Neuronal stem cell (in vitro differentiated cells): ENCODE results near the gene RALGAPB.

ENCODE experiments used
- DNase-seq: peaks from one replicate; pipeline ENCODE4 v3.0.0-alpha.2; 2013; ENCODE audit warnings: low spot score
- H2AFZ ChIP-seq: one replicate; pipeline ENCODE4 v1.6.1; 2013; ENCODE audit warnings: mild to moderate bottlenecking, low read length, inconsistent platforms
- H2AK5ac ChIP-seq: 2 replicates; pipeline ENCODE4 v1.6.1; 2013; ENCODE audit warnings: low read depth, mild to moderate bottlenecking, inconsistent platforms, low read length, moderate library complexity, mixed read lengths
- H2BK120ac ChIP-seq: 2 replicates; pipeline ENCODE4 v1.6.1; 2013; ENCODE audit warnings: low read depth, mild to moderate bottlenecking, inconsistent platforms, low read length, moderate library complexity, mixed read lengths
- H2BK12ac ChIP-seq: one replicate; pipeline ENCODE4 v1.6.1; 2013; ENCODE audit warnings: low read length, inconsistent platforms
- H2BK15ac ChIP-seq: 2 replicates; pipeline ENCODE4 v1.6.1; 2013; ENCODE audit warnings: mild to moderate bottlenecking, low read length, inconsistent platforms, mixed read lengths
- H2BK5ac ChIP-seq: one replicate; pipeline ENCODE4 v1.6.1; 2013; ENCODE audit warnings: inconsistent platforms, mild to moderate bottlenecking, low read length, moderate library complexity
- H3K14ac ChIP-seq: one replicate; pipeline ENCODE4 v1.6.1; 2013; ENCODE audit warnings: low read length, inconsistent platforms
- H3K18ac ChIP-seq: 2 replicates; pipeline ENCODE4 v1.6.1; 2013; ENCODE audit warnings: low read length, inconsistent platforms
- H3K23ac ChIP-seq: 2 replicates; pipeline ENCODE4 v1.6.1; 2013; ENCODE audit warnings: low read depth, mild to moderate bottlenecking, mixed read lengths, low read length, inconsistent platforms; ENCODE audit not compliant: poor library complexity
- H3K27ac ChIP-seq: replicated peaks from 3 replicates; pipeline ENCODE4 v1.5.1; 2013; ENCODE audit warnings: low read length, inconsistent platforms
- H3K27me3 ChIP-seq, 3 experiments: 2 replicates each; pipeline ENCODE4 v1.6.1; 2013; ENCODE audit warnings: low read length in 3 of 3, mild to moderate bottlenecking in 2 of 3, inconsistent platforms in 1 of 3, low read depth in 1 of 3, mixed read lengths in 1 of 3, moderate library complexity in 1 of 3; ENCODE audit not compliant: control insufficient read depth in 3 of 3, insufficient read depth in 3 of 3
- H3K36me3 ChIP-seq, 2 donors: replicated peaks in 1 of 2; 2 replicates each; pipeline ENCODE4 v1.6.1; 2013; ENCODE audit warnings: low read length in 2 of 2; ENCODE audit not compliant: control insufficient read depth in 2 of 2, insufficient read depth in 2 of 2
- H3K4ac ChIP-seq: 2 replicates; pipeline ENCODE4 v1.6.1; 2013; ENCODE audit warnings: inconsistent platforms, mild to moderate bottlenecking, low read length, moderate library complexity
- H3K4me1 ChIP-seq, 2 donors: 1 replicate in 1 of 2; 2 replicates in 1 of 2; pipeline ENCODE4 v1.6.1; 2013; ENCODE audit warnings: low read length in 2 of 2, low read depth in 1 of 2; ENCODE audit not compliant: control insufficient read depth in 2 of 2, insufficient read depth in 1 of 2
- H3K4me2 ChIP-seq: one replicate; pipeline ENCODE4 v1.6.1; 2013; ENCODE audit warnings: mild to moderate bottlenecking, low read length, inconsistent platforms; ENCODE audit not compliant: insufficient read depth, poor library complexity, severe bottlenecking
- H3K4me3 ChIP-seq, 2 donors: 2 replicates each; pipeline ENCODE4 v1.5.1; 2013; ENCODE audit warnings: low read length in 2 of 2, mild to moderate bottlenecking in 2 of 2, inconsistent platforms in 1 of 2, moderate library complexity in 1 of 2
- H3K79me1 ChIP-seq: one replicate; pipeline ENCODE4 v1.6.1; 2013; ENCODE audit warnings: low read depth, mild to moderate bottlenecking, inconsistent platforms, low read length, moderate library complexity
- H3K9ac ChIP-seq: one replicate; pipeline ENCODE4 v1.6.1; 2013; ENCODE audit warnings: mild to moderate bottlenecking, low read depth, low read length, inconsistent platforms; ENCODE audit not compliant: poor library complexity
- H3K9me3 ChIP-seq, 2 donors: replicated peaks in 1 of 2; 2 replicates each; pipeline versions ENCODE3 to v1.6.1; 2013; ENCODE audit warnings: low read length in 2 of 2, mild to moderate bottlenecking in 2 of 2, inconsistent platforms in 1 of 2, low read depth in 1 of 2, mixed read lengths in 1 of 2, moderate library complexity in 1 of 2; ENCODE audit not compliant: control insufficient read depth in 2 of 2, insufficient read depth in 1 of 2
- H4K8ac ChIP-seq: one replicate; pipeline ENCODE4 v1.6.1; 2013; ENCODE audit warnings: low read depth, mild to moderate bottlenecking, inconsistent platforms, low read length, moderate library complexity
- H4K91ac ChIP-seq: one replicate; pipeline ENCODE4 v1.6.1; 2013; ENCODE audit warnings: low read length, low read depth, mild to moderate bottlenecking, inconsistent platforms; ENCODE audit not compliant: poor library complexity
- whole genome bisulfite sequencing, 2 donors: extraction: QIAGEN DNeasy Blood & Tissue Kit; methylation state at CpG; one replicate each; pipeline ENCODE4 v1.1.7; 2013; ENCODE audit warnings: missing lambda C conversion rate in 2 of 2, mixed read lengths in 1 of 2; ENCODE audit not compliant: insufficient read length in 2 of 2, insufficient replicate concordance in 1 of 2; ENCODE audit errors: extremely low coverage in 2 of 2; 5-methylcytosine and 5-hydroxymethylcytosine counted together

The RALGAPB gene

DNA sequence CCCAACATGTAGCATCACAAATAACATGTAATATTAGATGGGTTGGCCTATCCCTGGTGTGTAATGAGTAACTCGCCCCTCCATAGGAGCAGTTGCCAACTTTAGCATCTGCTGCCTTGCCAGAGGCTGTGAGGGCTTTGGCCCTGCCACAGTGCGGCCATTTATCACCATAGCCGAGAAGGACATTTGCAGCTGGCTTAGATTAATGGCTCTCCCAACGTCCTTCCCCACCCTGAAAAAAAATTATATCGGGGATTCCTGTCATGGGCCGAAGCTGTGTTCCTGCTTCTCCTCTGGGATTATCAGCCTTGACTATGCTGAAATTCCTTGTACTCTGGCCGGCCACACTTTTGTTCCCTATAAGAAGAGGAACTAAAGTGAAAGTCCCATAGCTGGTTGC, 100.8 kb downstream of the RALGAPB start:
- Histone ChIP-seq H2AK5ac (no peak overlapping the region), H3K27ac (no peak overlapping the region), H3K23ac (no peak overlapping the region), H3K27me3 (no peaks in the 10 kb centered on the region), H3K9me3 (no peaks in the 10 kb centered on the region), H2BK12ac (no peak overlapping the region), H4K8ac (no peak overlapping the region), H3K36me3 (peaks cover 5 to 92% of the 10 kb centered on the region in 2 donors), H3K4ac (no peak overlapping the region), H3K79me1 (no peaks in the 10 kb centered on the region), H3K14ac (no peak overlapping the region), H2BK120ac (no peak overlapping the region), H3K4me1 (peaks cover 0 to 1% of the 10 kb centered on the region in 2 donors), H3K18ac (no peak overlapping the region), H2BK5ac (no peak overlapping the region), H3K9ac (no peak overlapping the region), H4K91ac (no peak overlapping the region), H3K4me3 (no peak overlapping the region), H3K4me2 (no peak overlapping the region), H2BK15ac (no peak overlapping the region), H2AFZ (no peak overlapping the region)
- no CpG with 5 or more reads among the region's 7 CpGs for WGBS, 2 donors
- no peak for DNase-seq

DNA sequence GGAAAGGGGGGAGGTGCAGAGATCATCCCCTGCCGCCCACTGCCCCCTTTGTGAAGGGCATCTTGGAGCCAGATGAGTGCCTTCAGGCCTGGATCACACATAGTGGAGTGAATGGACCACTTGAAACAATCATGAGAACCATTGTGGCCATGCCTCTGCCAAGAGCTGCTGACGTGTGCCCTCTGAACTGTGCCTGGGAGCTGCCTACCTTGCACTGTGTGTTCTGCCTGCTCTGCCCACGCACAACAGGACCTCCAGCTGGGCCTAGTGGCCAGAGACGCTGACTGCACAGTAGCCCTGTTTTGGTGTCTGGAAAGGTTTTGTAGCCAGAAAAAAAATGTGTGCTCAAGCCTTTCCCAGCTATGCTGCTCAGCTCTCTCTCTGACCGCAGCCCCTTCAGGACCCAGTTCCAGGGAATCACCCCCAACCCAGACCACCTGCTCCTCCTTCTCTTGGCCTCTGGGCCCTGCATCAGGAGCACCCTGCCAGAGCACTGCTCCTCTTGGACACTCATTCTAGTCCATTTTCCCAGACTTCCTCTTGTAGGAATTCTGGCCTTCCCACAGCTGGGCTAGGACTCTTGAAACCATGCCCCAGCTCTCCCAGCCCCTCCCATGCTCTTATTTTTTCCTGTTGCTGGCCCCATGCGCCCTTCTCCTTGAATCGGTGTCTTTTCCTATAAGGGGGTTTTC, 106.7 kb downstream of the RALGAPB start:
- no peak overlapping the region for H2BK15ac ChIP-seq
- no CpG with 5 or more reads among the region's 7 CpGs for WGBS, 2 donors
- no peak overlapping the region for H3K9ac ChIP-seq
- H3K4me3 ChIP-seq: no peak overlapping the region
- H3K27ac ChIP-seq: no peak overlapping the region
- H4K8ac ChIP-seq: no peak overlapping the region
- peaks cover 0 to 4% (median 0%) of the 10 kb centered on the region in 3 experiments for H3K27me3 ChIP-seq
- H3K14ac ChIP-seq: no peak overlapping the region
- peak overlapping the region; percentile 36 for H2AK5ac ChIP-seq
- peak overlapping the region; percentile 76 for H2BK12ac ChIP-seq
- no peaks in the 10 kb centered on the region for H3K9me3 ChIP-seq
- H3K36me3 ChIP-seq: peaks cover 0 to 36% of the 10 kb centered on the region in 2 donors
- H3K23ac ChIP-seq: peak overlapping the region; percentile 46
- H3K79me1 ChIP-seq: no peaks in the 10 kb centered on the region
- H3K18ac ChIP-seq: peak overlapping the region; percentile 22
- H3K4me2 ChIP-seq: no peak overlapping the region
- H4K91ac ChIP-seq: no peak overlapping the region
- no peak for DNase-seq
- H2BK5ac ChIP-seq: no peak overlapping the region
- peaks cover 0 to 20% of the 10 kb centered on the region in 2 donors for H3K4me1 ChIP-seq
- no peak overlapping the region for H3K4ac ChIP-seq
- H2BK120ac ChIP-seq: no peak overlapping the region
- H2AFZ ChIP-seq: no peak overlapping the region

DNA sequence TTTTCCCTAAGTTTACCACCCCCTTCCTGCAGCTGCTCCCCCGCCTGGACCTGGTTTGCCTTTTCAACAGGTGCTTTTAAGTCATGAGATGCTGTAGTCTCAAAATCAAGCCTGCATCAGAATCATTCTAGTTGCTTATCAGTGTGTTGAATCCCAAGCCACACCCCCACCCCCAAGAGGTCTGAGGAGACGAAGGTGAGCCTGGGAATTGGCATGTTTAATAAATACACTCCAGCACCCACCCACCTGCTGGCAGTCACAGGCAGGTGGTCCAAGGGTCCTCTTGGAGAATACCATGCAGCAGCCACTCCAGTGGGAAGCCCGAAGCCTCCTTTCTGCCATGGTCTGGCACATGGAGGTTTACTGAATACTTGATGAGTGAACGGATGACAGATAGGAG, 107.3 kb downstream of the RALGAPB start:
- Histone ChIP-seq H2BK12ac (no peak overlapping the region), H3K4me3 (no peak overlapping the region), H2BK15ac (no peak overlapping the region), H3K14ac (no peak overlapping the region), H3K23ac (no peak overlapping the region), H3K4ac (no peak overlapping the region), H3K18ac (no peak overlapping the region), H2BK120ac (no peak overlapping the region), H3K9me3 (no peaks in the 10 kb centered on the region), H3K4me2 (no peak overlapping the region), H3K79me1 (no peaks in the 10 kb centered on the region), H2BK5ac (no peak overlapping the region), H4K8ac (no peak overlapping the region), H2AK5ac (peak overlapping the region; percentile 36), H3K9ac (no peak overlapping the region), H3K27ac (no peak overlapping the region), H4K91ac (no peak overlapping the region), H3K36me3 (peaks cover 0 to 31% of the 10 kb centered on the region in 2 donors), H2AFZ (no peak overlapping the region), H3K27me3 (peaks cover 0 to 4% (median 0%) of the 10 kb centered on the region in 3 experiments), H3K4me1 (peaks cover 0 to 20% of the 10 kb centered on the region in 2 donors)
- WGBS, 2 donors: no CpG with 5 or more reads among the region's 4 CpGs
- DNase-seq: no peak

DNA sequence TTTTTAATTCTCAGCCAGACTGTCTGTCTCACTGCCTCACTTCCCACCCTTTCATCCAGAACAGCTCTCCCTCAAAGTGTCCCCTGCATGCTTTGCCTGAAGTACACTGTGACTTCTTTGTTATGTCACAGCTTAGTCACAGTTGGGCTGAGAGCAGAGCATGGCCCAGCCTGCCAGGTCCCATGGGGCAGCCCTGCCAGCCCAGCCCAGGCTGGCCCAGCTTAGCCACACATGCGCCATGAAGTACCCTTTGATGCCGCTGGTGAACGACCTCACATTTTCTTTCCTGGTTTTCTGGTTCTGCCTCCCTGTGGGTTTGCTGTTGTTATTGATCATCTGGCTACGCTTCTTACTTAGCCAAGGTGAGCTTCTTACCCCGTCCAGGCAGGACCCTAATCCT, 108.4 kb downstream of the RALGAPB start, which contains the start of gene ADIG:
Gene ADIG, plus strand, starts transcription at position 185 of the 400 bp plus-strand sequence. Its CDS starts 54 bp downstream, at position 239.
- Histone ChIP-seq H3K36me3 (peaks cover 0 to 20% of the 10 kb centered on the region in 2 donors), H3K18ac (peak within 1 kb of the TSS; percentile 81), H2AK5ac (no peak within 1 kb of the TSS), H3K9ac (no peak within 1 kb of the TSS), H2BK120ac (no peak within 1 kb of the TSS), H3K9me3 (no peaks in the 10 kb centered on the region), H2BK12ac (no peak within 1 kb of the TSS), H2BK5ac (no peak within 1 kb of the TSS), H3K4me2 (no peak within 1 kb of the TSS), H3K4me1 (peaks cover 0 to 20% of the 10 kb centered on the region in 2 donors), H3K23ac (no peak within 1 kb of the TSS), H3K27me3 (peaks cover 0 to 13% (median 0%) of the 10 kb centered on the region in 3 experiments), H2AFZ (no peak within 1 kb of the TSS), H2BK15ac (no peak within 1 kb of the TSS), H4K91ac (no peak within 1 kb of the TSS), H3K27ac (no peak within 1 kb of the TSS), H3K4me3 (no peak within 1 kb of the TSS), H3K14ac (no peak within 1 kb of the TSS), H3K79me1 (no peaks in the 10 kb centered on the region), H3K4ac (no peak within 1 kb of the TSS), H4K8ac (no peak within 1 kb of the TSS)
- DNase-seq: no peak
- no CpG with 5 or more reads among the region's 5 CpGs for WGBS, 2 donors
